Myocyte (in vitro differentiated cells): ENCODE results near the gene PITPNM2. TPM values are rescaled to one million over a fixed set of nuclear protein-coding genes. Genes with fewer than 3 reads are reported as not detected.
A peak's percentile ranks its signal among the peaks of the same experiment; 100 is the strongest.
"Not testable (repeated sequence)": the region's sequence is repeated elsewhere in the genome, so short reads cannot be mapped to it uniquely, and the experiment has no call there.

Source experiments
- DNase-seq: peaks from one replicate; pipeline ENCODE4 v3.0.0-alpha.2; 2012; ENCODE audit warnings: low read depth
- total RNA-seq: library from RNA; depleted of rRNA; stranded (reverse); fragments of >200 nt; gene quantifications from 2 replicates; pipeline ENCODE4 v1.2.3, GENCODE V29; 2014

PITPNM2 gene
- total RNA-seq, 1 donor from 2014 or later, result 7.2 TPM

GRCh38 chr12:123121670-123122069, 29.2 kb downstream of the PITPNM2 start:
- no peak for DNase-seq

GRCh38 chr12:123120452-123121166, 30.3 kb downstream of the PITPNM2 start:
- no peak for DNase-seq

GRCh38 chr12:123119808-123120207, 31.1 kb downstream of the PITPNM2 start:
- no peak for DNase-seq

GRCh38 chr12:123118497-123118896, 32.4 kb downstream of the PITPNM2 start:
- DNase-seq, result no peak

- DNase-seq, result peak; percentile 97
Observed at GRCh38 chr12:123115409-123116121, 35.3 kb downstream of the PITPNM2 start.

- DNase-seq, result no peak
Observed at GRCh38 chr12:123114304-123115083, 36.4 kb downstream of the PITPNM2 start.

GRCh38 chr12:123113026-123113425, 37.9 kb downstream of the PITPNM2 start:
- DNase-seq, result no peak

- peak; percentile 69 for DNase-seq
Observed at GRCh38 chr12:123111498-123112165, 39.3 kb downstream of the PITPNM2 start.

- DNase-seq, result peak; percentile 48
Observed at GRCh38 chr12:123109319-123109772, 41.5 kb downstream of the PITPNM2 start.

GRCh38 chr12:123108682-123109066, 42.2 kb downstream of the PITPNM2 start:
- DNase-seq, result no peak

GRCh38 chr12:123107926-123108681, 42.8 kb downstream of the PITPNM2 start:
- no peak for DNase-seq

GRCh38 chr12:123106640-123107359, 44.1 kb downstream of the PITPNM2 start:
- DNase-seq, result no peak

GRCh38 chr12:123105211-123105826, 45.6 kb downstream of the PITPNM2 start:
- DNase-seq, result no peak

GRCh38 chr12:123104809-123105208, 46.1 kb downstream of the PITPNM2 start:
- DNase-seq, result no peak

GRCh38 chr12:123104094-123104493, 46.8 kb downstream of the PITPNM2 start:
- DNase-seq, result not testable (repeated sequence)

GRCh38 chr12:123102781-123103503, 47.9 kb downstream of the PITPNM2 start:
- DNase-seq, result no peak

- DNase-seq, result no peak
Observed at GRCh38 chr12:123102366-123102765, 48.5 kb downstream of the PITPNM2 start.

GRCh38 chr12:123101526-123101925, 49.4 kb downstream of the PITPNM2 start:
- DNase-seq, result no peak
